NB4 (cell line): ENCODE results near the gene SULF2.

ENCODE experiments used
- DNase-seq: peaks from one replicate; pipeline ENCODE4 v3.0.0; 2010; ENCODE audit warnings: low read depth
- H3K4me3 ChIP-seq: one replicate; pipeline ENCODE4 v1.5.1; 2011; ENCODE audit warnings: mild to moderate bottlenecking, low read depth, low read length, moderate library complexity
- MYC ChIP-seq: IDR thresholded peaks from 2 replicates; pipeline ENCODE4 v1.6.1; 2011; ENCODE audit warnings: low read depth, low read length
- POLR2A ChIP-seq: IDR thresholded peaks from 2 replicates; pipeline ENCODE4 v1.6.1; 2011; ENCODE audit warnings: mild to moderate bottlenecking; ENCODE audit not compliant: insufficient read length; ENCODE audit errors: extremely low read depth
- TF ChIP-seq, protein P1 (sequence below): IDR thresholded peaks from 2 replicates; pipeline ENCODE4 v1.6.1; 2011; ENCODE audit warnings: low read depth, low read length
- TF ChIP-seq, protein P2 (sequence below): IDR thresholded peaks from one replicate; pipeline ENCODE4 v1.5.1; 2012; ENCODE audit warnings: low read depth, low read length

SULF2 gene

GRCh38 chr20:47612670-47613069 lies 172.6 kb downstream of the SULF2 start:
- TF ChIP-seq, protein P1, sequence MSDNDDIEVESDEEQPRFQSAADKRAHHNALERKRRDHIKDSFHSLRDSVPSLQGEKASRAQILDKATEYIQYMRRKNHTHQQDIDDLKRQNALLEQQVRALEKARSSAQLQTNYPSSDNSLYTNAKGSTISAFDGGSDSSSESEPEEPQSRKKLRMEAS: no peak
- TF ChIP-seq, protein P2, sequence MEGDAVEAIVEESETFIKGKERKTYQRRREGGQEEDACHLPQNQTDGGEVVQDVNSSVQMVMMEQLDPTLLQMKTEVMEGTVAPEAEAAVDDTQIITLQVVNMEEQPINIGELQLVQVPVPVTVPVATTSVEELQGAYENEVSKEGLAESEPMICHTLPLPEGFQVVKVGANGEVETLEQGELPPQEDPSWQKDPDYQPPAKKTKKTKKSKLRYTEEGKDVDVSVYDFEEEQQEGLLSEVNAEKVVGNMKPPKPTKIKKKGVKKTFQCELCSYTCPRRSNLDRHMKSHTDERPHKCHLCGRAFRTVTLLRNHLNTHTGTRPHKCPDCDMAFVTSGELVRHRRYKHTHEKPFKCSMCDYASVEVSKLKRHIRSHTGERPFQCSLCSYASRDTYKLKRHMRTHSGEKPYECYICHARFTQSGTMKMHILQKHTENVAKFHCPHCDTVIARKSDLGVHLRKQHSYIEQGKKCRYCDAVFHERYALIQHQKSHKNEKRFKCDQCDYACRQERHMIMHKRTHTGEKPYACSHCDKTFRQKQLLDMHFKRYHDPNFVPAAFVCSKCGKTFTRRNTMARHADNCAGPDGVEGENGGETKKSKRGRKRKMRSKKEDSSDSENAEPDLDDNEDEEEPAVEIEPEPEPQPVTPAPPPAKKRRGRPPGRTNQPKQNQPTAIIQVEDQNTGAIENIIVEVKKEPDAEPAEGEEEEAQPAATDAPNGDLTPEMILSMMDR: no peak
- TF ChIP-seq POLR2A (no peak), MYC (no peak)
- H3K4me3 ChIP-seq: no peak overlapping the region
- no peak for DNase-seq

- H3K4me3 ChIP-seq: no peak overlapping the region
- DNase-seq: no peak
- TF ChIP-seq, protein P2: no peak
- TF ChIP-seq MYC (no peak), POLR2A (no peak)
- TF ChIP-seq, protein P1: no peak
These were observed 173.5 kb downstream of the SULF2 start for GRCh38 chr20:47611785-47612184.

DNA sequence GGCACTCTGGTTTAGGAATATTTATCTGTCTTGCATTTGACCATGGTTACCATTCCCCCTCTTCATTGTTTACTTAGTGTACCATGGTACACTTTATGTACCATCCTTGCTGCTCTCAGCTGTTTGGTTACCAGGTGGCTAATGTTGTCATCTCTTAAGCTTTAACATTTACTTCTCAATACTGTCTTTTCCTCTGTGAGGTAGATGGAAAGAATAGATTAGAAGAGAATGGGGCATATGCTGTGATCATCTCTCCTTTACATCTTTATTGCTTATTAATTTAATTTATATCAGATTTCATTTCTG lies 174.4 kb downstream of the SULF2 start:
- TF ChIP-seq, protein P2: no peak
- TF ChIP-seq MYC: no peak
- TF ChIP-seq, protein P1: no peak
- TF ChIP-seq POLR2A: no peak
- no peak overlapping the region for H3K4me3 ChIP-seq
- no peak for DNase-seq

DNA sequence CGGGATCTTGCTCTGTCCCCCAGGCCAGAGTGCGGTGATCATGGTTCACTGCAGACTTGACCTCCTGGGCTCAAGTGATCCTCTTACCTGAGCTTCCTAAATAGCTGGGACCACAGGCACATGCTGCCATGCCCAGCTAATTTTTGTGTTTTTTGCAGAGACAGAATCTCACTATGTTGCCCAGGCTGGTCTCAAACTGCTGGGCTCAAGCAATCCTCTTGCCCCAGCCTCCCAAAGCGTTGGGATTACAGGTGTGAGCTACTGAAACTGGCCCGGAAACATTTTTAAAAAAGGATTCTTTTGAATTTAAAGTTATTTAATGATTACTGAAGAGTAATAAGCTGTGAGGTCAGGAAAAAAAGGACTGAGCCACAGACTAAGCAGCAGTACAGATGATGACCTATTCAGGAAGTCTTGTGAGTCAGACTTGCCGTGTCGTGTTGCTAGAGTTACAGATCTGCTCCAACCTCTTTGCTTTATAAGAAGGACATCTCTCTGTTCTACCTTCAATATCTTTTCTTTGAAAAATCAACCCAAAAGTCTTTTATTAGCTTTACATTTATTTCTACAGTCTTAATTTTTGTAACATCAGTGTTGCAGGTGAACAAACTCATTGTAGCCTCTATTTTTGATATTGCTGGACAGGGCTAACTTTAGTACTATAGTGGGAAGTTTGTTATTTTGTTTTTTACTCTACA lies 174.9 kb downstream of the SULF2 start:
- DNase-seq: peak; percentile 66
- no peak overlapping the region for H3K4me3 ChIP-seq
- no peak for TF ChIP-seq POLR2A
- TF ChIP-seq, protein P1: no peak
- no peak for TF ChIP-seq MYC
- TF ChIP-seq, protein P2: no peak

GRCh38 chr20:47609001-47609400 lies 176.3 kb downstream of the SULF2 start:
- TF ChIP-seq, protein P1: no peak
- no peak for TF ChIP-seq POLR2A
- TF ChIP-seq MYC: no peak
- DNase-seq: no peak
- no peak overlapping the region for H3K4me3 ChIP-seq
